Measurements from ENCODE around the gene RBM3.

DNA sequence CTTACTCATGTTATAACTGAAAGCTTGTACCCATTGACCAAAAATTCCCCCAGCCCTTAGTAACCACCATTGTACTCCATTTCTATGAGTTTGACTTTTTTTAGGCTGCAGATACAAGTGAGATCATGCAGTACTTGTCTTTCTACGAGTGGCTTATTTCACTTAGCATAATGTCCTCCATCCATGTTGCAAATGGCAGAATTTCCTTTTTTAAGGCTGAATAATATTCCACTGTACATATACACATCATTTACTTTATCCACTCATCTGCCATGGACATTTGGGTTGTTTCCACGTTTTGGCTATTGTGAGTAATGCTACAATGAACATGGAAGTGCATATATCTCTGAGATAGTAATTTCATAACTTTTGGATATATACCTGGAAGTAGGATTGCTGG is 10.4 kb downstream of the RBM3 start:
- TF ChIP-seq POLR2A (IDR thresholded peaks at IDR 0.05; ENCODE audit: low read depth, low read length) (no peak), POLR2AphosphoS5 (IDR thresholded peaks at IDR 0.05; ENCODE audit: low read depth, low read length) (no peak), TAF1 (IDR thresholded peaks at IDR 0.05; ENCODE audit: borderline replicate concordance, low read depth, low read length) (no peak)
